RWPE1 (cell line): ENCODE data around the gene APBA2.

Experiments
- CTCF ChIA-PET: fragments of 350-600 bp; sonication (Branson Sonifier 250); formaldehyde crosslinking; extraction: SDS; loops from one replicate; lab custom pipeline; 2021; lab: Yijun Ruan, JAX
- POLR2A ChIA-PET: fragments of 400-600 bp; formaldehyde crosslinking; extraction: SDS; loops from one replicate; lab custom pipeline; 2020; ENCODE audit warnings: antibody characterized with exemption; ENCODE audit not compliant: low non-redundant PET; lab: Yijun Ruan, JAX
- DNase-seq: peaks from one replicate; pipeline ENCODE4 v3.0.0; 2012; ENCODE audit warnings: low spot score
- H3K27ac ChIP-seq: fragments of 450-650 bp; 2 replicates; pipeline ENCODE4 v1.5.1; 2017
- TF ChIP-seq, protein P1 (sequence below): fragments of 450-650 bp; conservative IDR thresholded peaks from 2 replicates; pipeline ENCODE4 v1.5.1; 2017; ENCODE audit warnings: low read depth, mild to moderate bottlenecking

The APBA2 gene

DNA sequence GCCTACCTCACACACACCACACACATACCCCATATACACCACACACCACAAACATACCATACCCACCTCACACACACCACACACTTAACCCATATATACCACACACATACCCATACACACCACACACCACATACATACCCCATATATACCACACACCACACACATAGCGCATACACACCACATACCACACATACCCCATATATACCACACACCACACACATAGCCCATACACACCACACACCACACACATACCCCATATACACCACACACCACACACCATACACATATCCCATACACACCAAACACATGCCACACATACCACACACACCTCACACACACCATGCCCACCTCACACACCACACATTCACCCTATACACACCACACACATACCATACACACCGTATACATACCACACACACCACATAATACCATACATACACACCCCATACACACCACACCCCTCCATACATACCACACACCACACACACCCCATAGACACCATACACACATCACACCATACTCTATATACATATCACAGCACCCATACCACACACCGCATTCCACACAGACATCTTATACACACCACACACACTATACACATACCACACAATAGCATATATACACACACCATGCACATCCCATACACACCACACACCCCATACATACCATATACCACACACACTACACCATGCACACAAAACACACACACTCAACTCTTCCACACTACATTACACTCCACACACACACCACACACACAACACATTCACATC, 29.5 kb downstream of the APBA2 start:
- H3K27ac ChIP-seq: no peak overlapping the region
- CTCF ChIA-PET: no interaction called here
- TF ChIP-seq, protein P1, sequence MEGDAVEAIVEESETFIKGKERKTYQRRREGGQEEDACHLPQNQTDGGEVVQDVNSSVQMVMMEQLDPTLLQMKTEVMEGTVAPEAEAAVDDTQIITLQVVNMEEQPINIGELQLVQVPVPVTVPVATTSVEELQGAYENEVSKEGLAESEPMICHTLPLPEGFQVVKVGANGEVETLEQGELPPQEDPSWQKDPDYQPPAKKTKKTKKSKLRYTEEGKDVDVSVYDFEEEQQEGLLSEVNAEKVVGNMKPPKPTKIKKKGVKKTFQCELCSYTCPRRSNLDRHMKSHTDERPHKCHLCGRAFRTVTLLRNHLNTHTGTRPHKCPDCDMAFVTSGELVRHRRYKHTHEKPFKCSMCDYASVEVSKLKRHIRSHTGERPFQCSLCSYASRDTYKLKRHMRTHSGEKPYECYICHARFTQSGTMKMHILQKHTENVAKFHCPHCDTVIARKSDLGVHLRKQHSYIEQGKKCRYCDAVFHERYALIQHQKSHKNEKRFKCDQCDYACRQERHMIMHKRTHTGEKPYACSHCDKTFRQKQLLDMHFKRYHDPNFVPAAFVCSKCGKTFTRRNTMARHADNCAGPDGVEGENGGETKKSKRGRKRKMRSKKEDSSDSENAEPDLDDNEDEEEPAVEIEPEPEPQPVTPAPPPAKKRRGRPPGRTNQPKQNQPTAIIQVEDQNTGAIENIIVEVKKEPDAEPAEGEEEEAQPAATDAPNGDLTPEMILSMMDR: no peak
- no peak for DNase-seq
- POLR2A ChIA-PET: no interaction called here

DNA sequence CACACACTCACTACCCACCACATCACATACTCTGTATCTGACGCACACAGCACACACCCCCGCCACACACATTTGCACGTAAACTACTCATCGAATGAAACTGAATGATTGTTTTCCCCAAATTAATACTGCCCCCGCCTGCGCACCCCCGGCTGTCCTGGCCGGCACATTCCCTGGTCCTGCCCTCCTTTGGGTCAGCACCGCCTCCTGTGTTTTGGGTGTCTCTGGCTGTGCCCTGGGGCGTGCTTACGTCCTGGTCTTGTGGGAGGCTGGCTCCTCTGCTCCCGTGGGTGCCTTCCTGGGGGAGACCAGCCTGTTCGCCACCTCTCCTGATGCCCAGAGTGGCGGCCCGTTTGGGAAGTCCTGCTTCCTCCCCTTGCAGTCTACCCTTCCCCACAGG, 30.2 kb downstream of the APBA2 start:
- TF ChIP-seq, protein P1: no peak
- no peak for DNase-seq

DNA sequence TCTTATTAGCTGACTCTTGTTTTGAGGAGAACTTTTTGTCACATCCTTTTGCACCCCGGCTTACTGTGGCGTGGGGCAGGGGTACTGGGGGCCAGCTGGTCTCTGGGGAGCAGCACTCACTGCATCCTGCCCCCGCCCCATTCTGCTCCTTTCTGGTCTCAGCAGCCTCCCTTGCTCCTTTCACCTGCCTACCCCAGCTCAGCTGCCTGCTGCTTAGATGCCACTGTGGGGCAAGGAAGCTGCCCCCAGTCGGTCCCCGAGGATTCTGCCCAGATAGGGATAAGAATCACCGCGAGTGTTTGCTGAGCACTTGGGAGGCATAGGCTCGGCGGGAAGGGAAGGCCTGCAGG, 32.0 kb downstream of the APBA2 start:
- H3K27ac ChIP-seq: no peak overlapping the region
- TF ChIP-seq, protein P1: no peak
- ChIA-PET POLR2A (no interaction called here), CTCF (interaction anchor here (0.9 kb wide), 1 partner anchor 30 kb away, joined by 4 read pairs; no protein-coding TSS in a partner anchor)
- DNase-seq: no peak

More for the DNA sequence above, 30.2 kb downstream of the APBA2 start:
- no peak overlapping the region for H3K27ac ChIP-seq
- ChIA-PET CTCF (no interaction called here), POLR2A (no interaction called here)

DNA sequence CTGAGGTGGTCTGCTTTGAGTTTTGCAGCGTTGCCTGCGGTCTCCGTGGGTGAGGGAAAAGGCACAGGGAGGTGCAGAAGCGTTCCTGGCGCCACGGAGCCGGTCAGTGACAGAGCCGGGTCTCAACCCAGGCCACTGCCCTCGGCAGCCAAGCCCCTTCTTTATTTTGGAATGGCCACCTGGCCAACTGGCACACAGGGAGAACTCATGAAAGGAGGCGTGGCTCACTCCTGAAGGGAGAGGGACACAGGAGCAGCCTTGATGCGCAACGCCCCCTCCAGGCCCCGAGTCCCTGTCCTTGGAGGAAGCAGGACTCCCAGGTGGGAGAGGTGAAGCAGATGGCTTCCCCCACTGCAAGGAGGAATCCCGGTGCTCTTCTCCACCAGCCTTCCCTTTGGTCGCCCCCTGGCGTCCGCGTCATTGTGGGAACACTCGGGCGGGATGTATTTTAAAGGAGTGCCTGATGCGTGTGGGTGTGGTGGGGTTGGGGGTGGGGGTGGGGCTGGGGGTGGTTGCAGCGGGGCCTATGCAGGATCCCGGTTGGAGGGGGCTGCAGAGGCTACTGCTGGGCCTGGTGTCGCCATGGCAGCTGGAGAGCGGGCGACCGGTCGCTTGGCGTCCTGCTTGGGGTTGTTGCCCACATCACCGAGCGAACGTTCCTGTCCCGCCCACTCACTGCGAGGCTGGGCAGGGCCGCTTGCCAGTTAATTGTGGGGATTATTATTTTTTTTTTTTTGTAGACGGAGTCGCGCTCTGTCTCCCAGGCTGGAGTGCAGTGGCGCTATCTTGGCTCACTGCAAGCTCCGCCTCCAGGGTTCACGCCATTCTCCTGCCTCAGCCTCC, 32.6 kb downstream of the APBA2 start:
- POLR2A ChIA-PET: no interaction called here
- CTCF ChIA-PET: no interaction called here
- TF ChIP-seq, protein P1: no peak
- no peak overlapping the region for H3K27ac ChIP-seq
- peak; percentile 16 for DNase-seq

DNA sequence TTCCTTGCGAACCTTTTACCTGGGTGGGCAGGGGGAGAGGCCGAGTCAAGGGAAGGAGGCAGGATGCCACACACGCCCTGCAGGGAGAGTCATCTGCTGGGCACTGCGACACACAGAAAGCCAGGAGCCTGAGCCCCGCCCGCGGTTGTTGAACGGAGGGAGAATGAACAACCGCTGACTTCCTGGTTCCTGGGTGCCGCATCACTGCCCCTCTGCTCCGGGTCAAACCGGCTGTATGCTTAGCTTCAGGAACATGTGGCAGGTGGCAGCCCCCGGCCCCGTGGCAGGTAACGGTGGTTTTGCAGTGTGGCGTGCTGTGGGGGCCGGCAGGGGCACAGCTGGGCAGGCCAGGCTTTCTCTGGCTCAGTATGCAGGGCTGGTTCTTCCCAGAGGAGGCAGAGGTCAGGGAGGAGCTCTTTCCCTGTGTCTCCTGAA, 33.4 kb downstream of the APBA2 start:
- TF ChIP-seq, protein P1: no peak
- CTCF ChIA-PET: interaction anchor here (0.5 kb wide), 1 partner anchor 244 kb away, joined by 3 read pairs; no protein-coding TSS in a partner anchor
- POLR2A ChIA-PET: no interaction called here
- H3K27ac ChIP-seq: no peak overlapping the region
- DNase-seq: peak; percentile 14
